ENCODE results near the gene PDGFB.

Gene PDGFB

DNA sequence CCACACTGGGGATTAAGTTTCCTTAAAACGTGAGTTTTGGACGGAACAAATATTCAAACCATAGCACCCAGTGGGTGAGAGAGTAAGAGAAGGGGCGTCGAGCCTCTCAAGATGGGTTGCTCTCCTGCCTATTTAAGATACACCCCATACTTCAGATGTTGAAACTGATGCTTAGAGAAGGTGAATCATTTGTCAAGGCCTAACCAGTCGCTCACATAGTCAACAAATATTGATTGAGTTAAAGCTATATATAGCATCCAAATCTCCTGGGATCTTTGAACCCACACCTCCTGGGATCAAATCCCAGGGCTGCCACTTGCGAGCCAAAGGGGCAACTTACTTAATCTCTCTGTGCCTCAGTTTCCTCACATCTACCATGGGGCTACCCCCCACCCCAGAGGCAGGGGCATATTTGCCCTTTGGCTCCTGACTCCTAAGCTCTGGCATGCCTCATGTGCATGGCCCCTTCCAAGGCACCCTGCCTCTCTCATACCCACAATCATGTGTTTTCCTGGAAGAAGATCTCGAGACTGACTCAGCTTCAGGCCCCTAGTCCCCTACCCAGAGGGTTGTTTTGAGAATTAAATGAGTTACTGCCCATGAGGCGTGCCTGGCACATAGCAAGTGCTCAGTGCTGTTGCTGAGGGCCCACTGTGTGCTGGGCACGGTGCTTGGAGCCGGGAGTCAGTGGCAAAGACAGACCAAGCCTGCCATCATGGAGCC lies 19.0 kb upstream of the PDGFB start:
- TF ChIP-seq POLR2AphosphoS5 (IDR thresholded peaks at IDR 0.05; ENCODE audit: low read depth) (no peak), SPI1 (IDR thresholded peaks at IDR 0.05; ENCODE audit: borderline replicate concordance, low read depth) (no peak), REST (IDR thresholded peaks at IDR 0.05; ENCODE audit: insufficient replicate concordance, low read depth) (no peak), GABPA (IDR thresholded peaks at IDR 0.05; ENCODE audit: low read depth) (no peak)
- TF ChIP-seq, protein P1, sequence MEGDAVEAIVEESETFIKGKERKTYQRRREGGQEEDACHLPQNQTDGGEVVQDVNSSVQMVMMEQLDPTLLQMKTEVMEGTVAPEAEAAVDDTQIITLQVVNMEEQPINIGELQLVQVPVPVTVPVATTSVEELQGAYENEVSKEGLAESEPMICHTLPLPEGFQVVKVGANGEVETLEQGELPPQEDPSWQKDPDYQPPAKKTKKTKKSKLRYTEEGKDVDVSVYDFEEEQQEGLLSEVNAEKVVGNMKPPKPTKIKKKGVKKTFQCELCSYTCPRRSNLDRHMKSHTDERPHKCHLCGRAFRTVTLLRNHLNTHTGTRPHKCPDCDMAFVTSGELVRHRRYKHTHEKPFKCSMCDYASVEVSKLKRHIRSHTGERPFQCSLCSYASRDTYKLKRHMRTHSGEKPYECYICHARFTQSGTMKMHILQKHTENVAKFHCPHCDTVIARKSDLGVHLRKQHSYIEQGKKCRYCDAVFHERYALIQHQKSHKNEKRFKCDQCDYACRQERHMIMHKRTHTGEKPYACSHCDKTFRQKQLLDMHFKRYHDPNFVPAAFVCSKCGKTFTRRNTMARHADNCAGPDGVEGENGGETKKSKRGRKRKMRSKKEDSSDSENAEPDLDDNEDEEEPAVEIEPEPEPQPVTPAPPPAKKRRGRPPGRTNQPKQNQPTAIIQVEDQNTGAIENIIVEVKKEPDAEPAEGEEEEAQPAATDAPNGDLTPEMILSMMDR (IDR thresholded peaks at IDR 0.05; ENCODE audit: insufficient read depth, low read length) = no peak
- no peak for DNase-seq (ENCODE audit: low read depth in 1 of 2, low spot score in 1 of 2)
- H3K27me3 ChIP-seq (ENCODE audit: insufficient read depth, poor library complexity, severe bottlenecking) = no peaks in the 10 kb centered on the region
- H3K4me3 ChIP-seq (replicated peaks; ENCODE audit: insufficient read depth, low read length) = no peak overlapping the region
- H3K27ac ChIP-seq (replicated peaks) = no peak overlapping the region

DNA sequence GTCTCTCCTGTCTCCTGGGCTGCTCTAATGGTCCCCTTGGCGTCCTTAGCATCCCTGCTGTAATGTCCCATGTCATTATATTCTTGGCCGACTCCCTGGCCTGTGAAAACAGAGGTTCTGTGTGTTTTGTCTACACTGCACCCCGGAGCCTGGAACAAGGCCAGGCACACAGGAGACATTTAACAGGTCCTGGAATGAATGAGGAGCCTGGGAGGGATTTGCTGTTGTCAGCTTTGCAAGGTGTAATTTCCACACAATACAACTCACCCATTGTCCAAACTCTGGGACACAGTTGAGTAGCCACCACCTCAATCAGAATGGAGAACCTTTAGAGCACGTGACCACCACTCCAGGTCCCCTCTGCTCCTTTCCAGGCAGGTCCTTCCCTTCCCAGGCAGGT lies 14.9 kb upstream of the PDGFB start:
- no peak for TF ChIP-seq REST (IDR thresholded peaks at IDR 0.05; ENCODE audit: insufficient replicate concordance, low read depth)
- no peak for TF ChIP-seq SPI1 (IDR thresholded peaks at IDR 0.05; ENCODE audit: borderline replicate concordance, low read depth)
- TF ChIP-seq GABPA (IDR thresholded peaks at IDR 0.05; ENCODE audit: low read depth) = no peak
- no peak for TF ChIP-seq POLR2AphosphoS5 (IDR thresholded peaks at IDR 0.05; ENCODE audit: low read depth)
- TF ChIP-seq, protein P1 (IDR thresholded peaks at IDR 0.05; ENCODE audit: insufficient read depth, low read length) = no peak
- H3K4me3 ChIP-seq (replicated peaks; ENCODE audit: insufficient read depth, low read length) = no peak overlapping the region
- H3K27ac ChIP-seq (replicated peaks) = no peak overlapping the region
- no peak for DNase-seq (ENCODE audit: low read depth in 1 of 2, low spot score in 1 of 2)
- peaks cover 3% of the 10 kb centered on the region for H3K27me3 ChIP-seq (ENCODE audit: insufficient read depth, poor library complexity, severe bottlenecking)

DNA sequence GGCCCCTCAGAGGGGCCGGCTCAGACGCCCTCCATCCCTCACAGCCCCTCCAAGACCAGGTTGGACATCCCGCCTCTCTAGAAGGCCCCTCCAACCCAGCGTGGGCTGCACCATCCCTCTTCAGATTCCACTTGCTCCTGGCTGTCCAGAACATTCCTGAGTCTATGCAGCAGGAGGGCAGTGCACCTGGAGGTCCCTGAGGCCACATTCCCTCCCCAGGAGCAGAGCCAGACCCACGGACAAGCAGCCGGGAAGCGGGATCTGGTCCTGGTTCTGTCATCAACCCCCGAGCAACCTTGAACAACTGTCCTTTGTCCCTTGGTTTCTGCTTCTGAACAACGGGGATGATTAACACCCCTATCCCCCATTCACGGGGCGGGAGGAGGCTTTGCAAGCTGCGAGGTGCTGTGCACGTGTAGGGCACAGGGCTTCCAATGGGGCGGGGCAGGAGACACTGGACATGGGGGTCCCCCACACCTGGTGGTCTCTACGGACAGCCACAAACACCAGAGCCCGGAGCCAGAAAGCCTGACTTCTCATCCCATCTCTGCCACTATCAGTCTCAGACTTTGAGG lies 13.2 kb upstream of the PDGFB start:
- Histone ChIP-seq H3K27me3 (ENCODE audit: insufficient read depth, poor library complexity, severe bottlenecking) (peaks cover 8% of the 10 kb centered on the region), H3K27ac (replicated peaks) (no peak overlapping the region), H3K4me3 (replicated peaks; ENCODE audit: insufficient read depth, low read length) (no peak overlapping the region)
- TF ChIP-seq POLR2AphosphoS5 (IDR thresholded peaks at IDR 0.05; ENCODE audit: low read depth) (no peak), REST (IDR thresholded peaks at IDR 0.05; ENCODE audit: insufficient replicate concordance, low read depth) (no peak), SPI1 (IDR thresholded peaks at IDR 0.05; ENCODE audit: borderline replicate concordance, low read depth) (no peak), GABPA (IDR thresholded peaks at IDR 0.05; ENCODE audit: low read depth) (no peak)
- TF ChIP-seq, protein P1 (IDR thresholded peaks at IDR 0.05; ENCODE audit: insufficient read depth, low read length) = no peak
- no peak for DNase-seq (ENCODE audit: low read depth in 1 of 2, low spot score in 1 of 2)

Data from HL-60 (cell line).